ENCODE data around the gene TMEM178B.

The TMEM178B gene

GRCh38 chr7:141301544-141301943 lies 227.7 kb downstream of the TMEM178B start:
- no peak for TF ChIP-seq TAF1 (IDR thresholded peaks at IDR 0.05; ENCODE audit: borderline replicate concordance, insufficient read depth, low read length)
- TF ChIP-seq POLR2AphosphoS5 (IDR thresholded peaks at IDR 0.05; ENCODE audit: low read depth, low read length) = no peak
- no peak for TF ChIP-seq SIN3A (IDR thresholded peaks at IDR 0.05; ENCODE audit: borderline replicate concordance, insufficient read depth, low read length)
- TF ChIP-seq FOXP2 (optimal IDR thresholded peaks at IDR 0.05; ENCODE audit: borderline replicate concordance, extremely low read depth, extremely low read length, insufficient read depth) = no peak
- TF ChIP-seq REST (IDR thresholded peaks at IDR 0.05; ENCODE audit: insufficient read depth in 1 of 2, low read depth in 2 of 2, low read length in 2 of 2) = no peak

GRCh38 chr7:141302617-141303016 lies 228.8 kb downstream of the TMEM178B start:
- TF ChIP-seq SIN3A (IDR thresholded peaks at IDR 0.05; ENCODE audit: borderline replicate concordance, insufficient read depth, low read length) (no peak), TAF1 (IDR thresholded peaks at IDR 0.05; ENCODE audit: borderline replicate concordance, insufficient read depth, low read length) (no peak), FOXP2 (optimal IDR thresholded peaks at IDR 0.05; ENCODE audit: borderline replicate concordance, extremely low read depth, extremely low read length, insufficient read depth) (no peak), POLR2AphosphoS5 (IDR thresholded peaks at IDR 0.05; ENCODE audit: low read depth, low read length) (no peak), REST (IDR thresholded peaks at IDR 0.05; ENCODE audit: insufficient read depth in 1 of 2, low read depth in 2 of 2, low read length in 2 of 2) (no peak)

- TF ChIP-seq POLR2AphosphoS5 (IDR thresholded peaks at IDR 0.05; ENCODE audit: low read depth, low read length) (no peak), FOXP2 (optimal IDR thresholded peaks at IDR 0.05; ENCODE audit: borderline replicate concordance, extremely low read depth, extremely low read length, insufficient read depth) (no peak), TAF1 (IDR thresholded peaks at IDR 0.05; ENCODE audit: borderline replicate concordance, insufficient read depth, low read length) (no peak), SIN3A (IDR thresholded peaks at IDR 0.05; ENCODE audit: borderline replicate concordance, insufficient read depth, low read length) (no peak), REST (IDR thresholded peaks at IDR 0.05; ENCODE audit: insufficient read depth in 1 of 2, low read depth in 2 of 2, low read length in 2 of 2) (no peak)
Observed at GRCh38 chr7:141304291-141304690, 230.4 kb downstream of the TMEM178B start.

- TF ChIP-seq REST (IDR thresholded peaks at IDR 0.05; ENCODE audit: insufficient read depth in 1 of 2, low read depth in 2 of 2, low read length in 2 of 2) (no peak), TAF1 (IDR thresholded peaks at IDR 0.05; ENCODE audit: borderline replicate concordance, insufficient read depth, low read length) (no peak), FOXP2 (optimal IDR thresholded peaks at IDR 0.05; ENCODE audit: borderline replicate concordance, extremely low read depth, extremely low read length, insufficient read depth) (no peak), SIN3A (IDR thresholded peaks at IDR 0.05; ENCODE audit: borderline replicate concordance, insufficient read depth, low read length) (no peak), POLR2AphosphoS5 (IDR thresholded peaks at IDR 0.05; ENCODE audit: low read depth, low read length) (no peak)
Observed at GRCh38 chr7:141306081-141306480, 232.2 kb downstream of the TMEM178B start.

- TF ChIP-seq REST (IDR thresholded peaks at IDR 0.05; ENCODE audit: insufficient read depth in 1 of 2, low read depth in 2 of 2, low read length in 2 of 2) (no peak), FOXP2 (optimal IDR thresholded peaks at IDR 0.05; ENCODE audit: borderline replicate concordance, extremely low read depth, extremely low read length, insufficient read depth) (no peak), TAF1 (IDR thresholded peaks at IDR 0.05; ENCODE audit: borderline replicate concordance, insufficient read depth, low read length) (no peak), SIN3A (IDR thresholded peaks at IDR 0.05; ENCODE audit: borderline replicate concordance, insufficient read depth, low read length) (no peak), POLR2AphosphoS5 (IDR thresholded peaks at IDR 0.05; ENCODE audit: low read depth, low read length) (no peak)
Observed at GRCh38 chr7:141312395-141312794, 238.5 kb downstream of the TMEM178B start.

All from PFSK-1 (cell line).